GM12864 (cell line): Measurements from ENCODE around the gene ACLY.
"Not testable (repeated sequence)": the region's sequence is repeated elsewhere in the genome, so short reads cannot be mapped to it uniquely, and the experiment has no call there.

Experiments used
- DNase-seq: peaks from one replicate; pipeline ENCODE4 v3.0.0-alpha.2; 2011; ENCODE audit warnings: low read depth
- H3K4me3 ChIP-seq: 2 replicates; pipeline ENCODE4 v1.5.1; 2011; ENCODE audit warnings: mild to moderate bottlenecking, low read depth, low read length, control low read depth
- CTCF ChIP-seq: IDR thresholded peaks from 2 replicates; pipeline ENCODE4 v1.5.1; 2011; ENCODE audit warnings: low read depth, mild to moderate bottlenecking, moderate library complexity, low read length, control low read depth, inconsistent platforms; ENCODE audit errors: missing control alignments

The ACLY gene

DNA sequence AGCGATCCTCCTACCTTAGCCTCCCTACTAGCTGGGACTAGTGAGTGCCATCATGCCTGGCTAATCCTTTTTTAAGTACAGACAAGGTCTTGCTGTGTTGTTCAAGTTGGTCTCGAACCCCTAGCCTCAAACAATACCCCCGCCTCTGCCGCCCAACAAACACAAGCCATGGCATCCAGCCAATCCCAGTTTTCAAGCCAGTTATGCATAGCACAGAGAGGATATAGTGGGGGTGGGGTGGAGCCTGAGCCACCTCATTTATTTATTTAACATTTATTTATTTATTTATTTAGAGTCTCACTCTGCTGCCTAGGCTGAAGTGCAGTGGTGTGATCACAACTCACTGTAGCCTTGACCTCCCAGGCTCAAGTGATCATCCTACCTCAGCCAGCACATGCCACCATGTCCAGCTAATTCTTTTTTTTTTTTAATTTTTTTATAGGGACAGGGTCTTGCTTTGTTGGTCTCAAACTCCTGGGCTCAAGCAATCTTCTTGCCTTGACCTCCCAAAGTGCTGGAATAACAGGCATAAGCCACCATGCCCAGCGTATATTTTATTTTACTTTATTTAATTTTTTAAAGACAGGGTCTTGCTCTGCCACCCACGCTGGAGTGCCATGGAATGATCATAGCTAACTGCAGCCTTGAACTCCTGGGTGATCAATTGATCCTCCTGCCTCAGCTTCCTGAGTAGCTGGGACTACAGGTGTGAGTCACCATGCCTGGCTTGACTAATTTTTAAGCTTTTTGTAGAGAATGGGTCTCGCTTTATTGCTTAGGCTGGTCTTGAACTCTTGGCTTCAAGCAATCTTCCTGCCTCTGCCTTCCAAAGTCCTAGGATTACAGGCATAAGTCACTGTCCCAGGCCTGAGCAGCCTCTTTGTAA lies 27.4 kb downstream of the ACLY start:
- no peak for DNase-seq
- TF ChIP-seq CTCF: no peak
- no peak overlapping the region for H3K4me3 ChIP-seq

GRCh38 chr17:41888332-41888965 lies 30.3 kb downstream of the ACLY start:
- no peak for DNase-seq
- TF ChIP-seq CTCF: no peak
- H3K4me3 ChIP-seq: no peak overlapping the region

GRCh38 chr17:41885733-41886132 lies 33.0 kb downstream of the ACLY start:
- TF ChIP-seq CTCF: peak; percentile 19
- no peak overlapping the region for H3K4me3 ChIP-seq
- no peak for DNase-seq

DNA sequence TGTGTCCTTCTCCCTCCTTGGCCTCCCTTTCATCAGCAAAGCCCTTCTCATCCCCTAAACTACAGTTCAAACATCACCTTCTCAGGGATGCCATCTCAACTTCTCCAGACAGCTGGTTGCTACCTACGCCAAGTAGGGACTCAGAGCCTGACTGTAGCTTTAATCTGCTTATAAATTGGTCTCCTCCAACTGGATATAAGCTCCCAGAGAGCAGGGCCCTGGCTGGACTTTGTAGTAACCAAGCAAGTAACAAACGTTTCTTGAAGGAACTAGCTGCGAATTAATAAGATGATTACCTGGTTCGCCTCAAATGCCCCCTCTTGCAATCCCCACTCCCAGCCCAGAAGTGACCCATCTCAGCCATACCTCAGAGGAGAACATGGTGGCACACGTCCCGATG lies 36.0 kb downstream of the ACLY start:
- TF ChIP-seq CTCF: no peak
- H3K4me3 ChIP-seq: no peak overlapping the region
- no peak for DNase-seq

DNA sequence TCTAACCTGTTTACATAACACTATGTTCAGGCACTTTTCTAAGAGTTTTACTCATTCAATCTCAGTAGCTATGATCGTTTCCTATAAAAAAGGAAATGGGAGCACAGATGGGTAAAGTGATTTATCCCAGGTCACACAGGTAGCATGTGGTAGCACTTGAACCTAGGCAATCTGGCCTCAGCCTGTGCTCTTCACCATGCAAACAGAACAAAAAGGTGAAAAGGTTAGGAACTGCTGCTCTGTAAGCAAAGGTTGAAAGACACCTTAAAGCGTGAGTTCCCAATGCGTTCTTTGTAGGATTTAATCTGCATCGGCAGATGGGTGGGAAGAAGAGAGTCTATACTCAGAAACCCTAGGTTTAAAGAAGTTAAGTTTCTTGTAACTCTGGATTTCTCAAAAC lies 38.6 kb downstream of the ACLY start:
- TF ChIP-seq CTCF: no peak
- no peak overlapping the region for H3K4me3 ChIP-seq
- no peak for DNase-seq

GRCh38 chr17:41874293-41874670 lies 44.5 kb downstream of the ACLY start:
- DNase-seq, H3K4me3 ChIP-seq: not testable (repeated sequence)

DNA sequence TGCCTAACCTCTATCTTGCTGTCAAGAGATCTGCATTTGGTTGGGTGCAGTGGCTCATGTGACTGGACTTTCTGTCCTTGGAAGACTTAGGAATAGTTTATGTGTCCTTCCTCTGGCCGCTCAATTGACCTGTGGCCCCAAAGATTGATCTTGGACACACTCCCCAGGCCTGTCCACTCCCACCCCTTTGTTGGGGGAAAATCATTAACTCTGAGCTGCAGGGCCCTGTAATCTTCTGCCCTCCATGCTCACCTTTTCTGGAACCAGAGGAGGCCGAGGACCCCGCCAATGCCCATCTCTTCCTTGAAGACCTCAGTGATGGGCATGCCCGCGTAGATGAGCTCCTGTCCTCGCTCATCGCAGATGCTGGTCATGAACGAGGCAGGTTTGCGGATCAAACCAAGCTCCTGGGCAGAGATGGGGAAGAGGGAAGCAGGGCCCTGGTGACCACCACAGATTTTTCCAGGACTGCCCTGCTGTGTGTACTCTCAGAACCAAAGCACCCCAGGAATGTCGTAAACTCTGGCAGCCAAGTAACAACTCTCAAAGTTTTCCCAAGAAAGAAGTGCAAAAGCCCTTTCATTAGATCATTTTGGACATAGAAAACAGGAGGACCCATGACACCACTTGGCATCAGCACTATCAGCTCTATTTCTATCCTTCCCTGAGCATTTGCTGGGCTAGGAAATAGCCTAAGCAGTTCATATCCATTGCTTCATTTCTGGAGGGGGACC lies 45.0 kb downstream of the ACLY start:
- no peak overlapping the region for H3K4me3 ChIP-seq
- DNase-seq: no peak
- no peak for TF ChIP-seq CTCF
